Mammary epithelial cell (primary cell): Measurements from ENCODE around the gene ASS1.

Source experiments
- CTCF ChIP-seq, 2 donors: IDR thresholded peaks in 1 of 2; conservative IDR thresholded peaks in 1 of 2; 2 replicates each; pipeline ENCODE4 v1.5.1; 2011 to 2012; ENCODE audit warnings: inconsistent platforms in 2 of 2, low read length in 2 of 2, mild to moderate bottlenecking in 2 of 2, control low read depth in 1 of 2, low read depth in 1 of 2; ENCODE audit not compliant: insufficient read depth in 1 of 2; ENCODE audit errors: extremely low read depth in 1 of 2
- EZH2 ChIP-seq: IDR thresholded peaks from 2 replicates; pipeline ENCODE4 v1.6.1; 2012; ENCODE audit warnings: low read length, inconsistent platforms, borderline replicate concordance

- TF ChIP-seq CTCF (conservative IDR thresholded peaks at IDR 0.05 in 1 of 2, IDR thresholded peaks at IDR 0.05 in 1 of 2; ENCODE audit: extremely low read depth in 1 of 2, insufficient read depth in 1 of 2, low read depth in 1 of 2, low read length in 2 of 2) (no peak), EZH2 (no peak)
Observed at GRCh38 chr9:130526193-130526853, 81.6 kb downstream of the ASS1 start.
